Thymus (tissue), 11 donors: ENCODE data around the gene FHL1. TPM values are rescaled to one million over a fixed set of nuclear protein-coding genes. Genes with fewer than 3 reads are reported as not detected.
"Not testable (repeated sequence)": the region's sequence is repeated elsewhere in the genome, so short reads cannot be mapped to it uniquely, and the experiment has no call there.

Source experiments
- DNase-seq, 9 donors: peaks; one replicate each; pipeline ENCODE4 v3.0.0-alpha.2; 2013; ENCODE audit warnings: low spot score in 9 of 9, low read depth in 6 of 9, missing footprints in 1 of 9
- H3K27ac ChIP-seq, 2 donors: one replicate each; pipeline ENCODE4 v1.5.1; 2013; ENCODE audit warnings: control low read depth in 1 of 2, low read depth in 1 of 2, low read length in 1 of 2, mild to moderate bottlenecking in 1 of 2, moderate library complexity in 1 of 2
- H3K27me3 ChIP-seq, 2 donors: one replicate each; pipeline ENCODE4 v1.5.1; 2013; ENCODE audit warnings: low read length in 1 of 2; ENCODE audit not compliant: control insufficient read depth in 2 of 2, insufficient read depth in 1 of 2
- H3K36me3 ChIP-seq, 2 donors: one replicate each; pipeline ENCODE4 v1.5.1; 2013; ENCODE audit warnings: low read length in 1 of 2, mild to moderate bottlenecking in 1 of 2, moderate library complexity in 1 of 2; ENCODE audit not compliant: control insufficient read depth in 2 of 2, insufficient read depth in 2 of 2
- H3K4me1 ChIP-seq, 2 donors: one replicate each; pipeline ENCODE4 v1.5.1; 2013; ENCODE audit warnings: low read length in 2 of 2; ENCODE audit not compliant: control insufficient read depth in 2 of 2, insufficient read depth in 2 of 2
- H3K4me3 ChIP-seq, 2 donors: one replicate each; pipeline ENCODE4 v1.5.1; 2013; ENCODE audit warnings: low read length in 2 of 2, control low read depth in 1 of 2, mild to moderate bottlenecking in 1 of 2
- H3K9me3 ChIP-seq, 2 donors: one replicate each; pipeline ENCODE4 v1.5.1; 2013; ENCODE audit warnings: low read length in 1 of 2, mild to moderate bottlenecking in 1 of 2; ENCODE audit not compliant: control insufficient read depth in 2 of 2, insufficient read depth in 1 of 2
- whole genome bisulfite sequencing: extraction: QIAGEN DNeasy Blood & Tissue Kit; methylation state at CpG from one replicate; pipeline ENCODE4 v1.1.7; 2013; 5-methylcytosine and 5-hydroxymethylcytosine counted together
- polyA plus RNA-seq: library from polyadenylated mRNA; stranded (reverse); fragments of 200-250 nt; gene quantifications from one replicate; pipeline ENCODE4 v1.2.3, GENCODE V29; 2013
- total RNA-seq: library from RNA; stranded (reverse); fragments of 120-200 nt; gene quantifications from one replicate; pipeline ENCODE4 v1.2.4, GENCODE V29; 2013
- donor health status: healthy.

The FHL1 gene
- total and polyA plus RNA-seq, 2 donors: 6.1 to 88.1 TPM

GRCh38 chrX:136237074-136237473, 89.7 kb downstream of the FHL1 start:
- Histone ChIP-seq H3K27me3 (no peaks in the 10 kb centered on the region), H3K36me3 (peaks cover 0 to 9% of the 10 kb centered on the region in 2 donors), H3K9me3 (no peaks in the 10 kb centered on the region), H3K27ac (no peak overlapping the region), H3K4me1 (no peaks in the 10 kb centered on the region), H3K4me3 (no peak overlapping the region)
- DNase-seq: no peak
- 90% methylated on average over 3 of the region's 3 CpGs for WGBS

DNA sequence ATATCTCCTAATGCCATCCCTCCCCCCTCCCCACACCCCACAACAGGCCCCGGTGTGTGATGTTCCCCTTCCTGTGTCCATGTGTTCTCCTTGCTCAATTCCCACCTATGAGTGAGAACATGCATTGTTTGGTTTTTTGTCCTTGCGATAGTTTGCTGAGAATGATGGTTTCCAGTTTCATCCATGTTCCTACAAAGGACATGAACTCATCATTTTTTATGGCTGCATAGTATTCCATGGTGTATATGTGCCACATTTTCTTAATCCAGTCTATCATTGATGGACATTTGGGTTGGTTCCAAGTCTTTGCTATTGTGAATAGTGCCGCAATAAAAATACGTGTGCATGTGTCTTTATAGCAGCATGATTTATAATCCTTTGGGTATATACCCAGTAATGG, 90.5 kb downstream of the FHL1 start:
- WGBS: 96% methylated on average over 3 of the region's 4 CpGs
- DNase-seq, H3K9me3 ChIP-seq, H3K27me3 ChIP-seq, H3K4me1 ChIP-seq, H3K4me3 ChIP-seq, H3K27ac ChIP-seq: not testable (repeated sequence)
- peaks cover 0 to 14% of the 10 kb centered on the region in 2 donors for H3K36me3 ChIP-seq

DNA sequence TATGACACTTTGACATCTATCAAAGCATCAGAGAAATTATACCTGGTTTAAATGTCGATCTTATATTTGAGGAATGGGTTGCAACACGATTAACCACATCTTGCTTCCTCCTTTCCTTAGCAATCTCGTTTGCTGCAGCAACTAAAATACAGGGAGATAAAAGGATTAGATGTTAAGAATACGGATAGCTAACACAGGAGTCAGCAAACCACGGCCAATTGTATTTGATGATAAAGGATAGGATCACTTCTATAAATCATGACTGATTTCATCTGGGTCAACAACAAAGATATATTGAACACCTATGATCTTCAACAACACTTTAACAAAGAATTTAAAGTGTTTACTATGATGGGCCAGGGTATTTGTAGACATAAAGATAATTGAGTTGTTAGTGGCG, 98.9 kb downstream of the FHL1 start:
- Histone ChIP-seq H3K27ac (no peak overlapping the region), H3K9me3 (no peaks in the 10 kb centered on the region), H3K4me3 (no peak overlapping the region), H3K27me3 (peaks cover 0 to 2% of the 10 kb centered on the region in 2 donors), H3K36me3 (peaks cover 7 to 18% of the 10 kb centered on the region in 2 donors), H3K4me1 (peaks cover 0 to 4% of the 10 kb centered on the region in 2 donors)
- no peak for DNase-seq
- WGBS: 90% methylated on average over 6 of the region's 6 CpGs

DNA sequence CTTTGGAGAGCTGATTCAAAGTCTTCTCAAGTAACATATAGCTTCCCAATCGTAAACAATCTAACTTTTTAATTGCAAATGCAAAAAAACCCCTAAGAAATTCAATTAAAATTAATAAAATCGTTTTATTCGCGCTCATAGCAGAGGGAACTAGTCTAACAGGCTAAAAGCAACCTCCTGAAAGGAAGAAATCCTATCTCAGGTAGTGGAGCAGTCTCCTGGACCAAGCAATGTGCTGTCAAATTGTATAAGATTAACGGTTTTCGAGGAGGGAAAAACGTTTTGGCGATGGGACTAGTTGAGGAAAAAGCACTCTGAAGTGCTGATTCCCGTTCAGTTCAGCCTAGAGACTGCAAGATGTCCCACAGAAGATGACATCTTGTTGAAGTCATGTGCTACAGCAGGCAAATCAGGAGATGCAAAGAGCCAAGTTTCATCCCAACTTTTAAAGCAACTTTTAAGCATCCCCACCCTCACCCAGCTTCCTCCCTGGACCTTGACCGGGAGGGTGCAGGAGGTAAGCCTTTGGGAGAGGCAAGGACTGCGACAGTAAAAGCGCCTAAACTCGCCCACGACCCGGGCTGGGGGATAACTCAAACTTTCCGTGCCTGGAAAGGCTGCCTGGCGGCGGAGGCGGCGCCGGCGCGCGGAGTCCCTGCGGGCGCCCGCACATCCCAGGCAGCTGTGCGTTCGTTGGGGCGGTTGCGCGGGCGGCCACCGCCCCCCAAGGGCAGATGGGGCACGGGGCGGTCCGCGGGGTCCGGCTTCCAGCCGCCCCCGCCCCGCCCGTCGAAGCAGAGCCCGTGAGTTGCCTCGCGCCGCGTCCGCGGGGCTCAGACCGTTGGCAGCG, 103.1 kb downstream of the FHL1 start:
- H3K9me3 ChIP-seq: no peaks in the 10 kb centered on the region
- peaks cover 0 to 2% of the 10 kb centered on the region in 2 donors for H3K27me3 ChIP-seq
- H3K4me3 ChIP-seq: peak overlapping the region; percentile 53 to 70
- DNase-seq: peak in 3 of 9 donors; percentile 6 to 29 (median 17)
- no peaks in the 10 kb centered on the region for H3K36me3 ChIP-seq
- H3K4me1 ChIP-seq: peaks cover 0 to 7% of the 10 kb centered on the region in 2 donors
- WGBS: 8% methylated on average over 53 of the region's 53 CpGs
- H3K27ac ChIP-seq: no peak overlapping the region

- peak in 7 of 9 donors; percentile 26 to 75 (median 48) for DNase-seq
These were observed 104.0 kb downstream of the FHL1 start, which contains the start of gene MAP7D3 for GRCh38 chrX:136251041-136251991. MAP7D3 (minus strand) TSS chrX:136251400; CDS start chrX:136251358, 42 bp downstream.

GRCh38 chrX:136255541-136255940, 108.2 kb downstream of the FHL1 start:
- 92% methylated on average over 5 of the region's 5 CpGs for WGBS

More at GRCh38 chrX:136251041-136251991, 104.0 kb downstream of the FHL1 start, which contains the start of gene MAP7D3:
- Histone ChIP-seq H3K36me3 (no peaks in the 10 kb centered on the region), H3K27ac (peak within 1 kb of the TSS in 1 of 2 donors; percentile 15), H3K4me3 (peak within 1 kb of the TSS; percentile 53 to 70), H3K9me3 (no peaks in the 10 kb centered on the region), H3K27me3 (peaks cover 0 to 2% of the 10 kb centered on the region in 2 donors), H3K4me1 (peaks cover 0 to 7% of the 10 kb centered on the region in 2 donors)
- WGBS: 2% methylated on average over 52 of the region's 73 CpGs

GRCh38 chrX:136256026-136256425, 108.7 kb downstream of the FHL1 start:
- no peak for DNase-seq

More at GRCh38 chrX:136255541-136255940, 108.2 kb downstream of the FHL1 start:
- Histone ChIP-seq H3K4me3 (no peak overlapping the region), H3K27ac (no peak overlapping the region), H3K9me3 (no peaks in the 10 kb centered on the region), H3K27me3 (peaks cover 0 to under 1% of the 10 kb centered on the region in 2 donors), H3K4me1 (peaks cover 0 to 3% of the 10 kb centered on the region in 2 donors), H3K36me3 (no peaks in the 10 kb centered on the region)
- no peak for DNase-seq

DNA sequence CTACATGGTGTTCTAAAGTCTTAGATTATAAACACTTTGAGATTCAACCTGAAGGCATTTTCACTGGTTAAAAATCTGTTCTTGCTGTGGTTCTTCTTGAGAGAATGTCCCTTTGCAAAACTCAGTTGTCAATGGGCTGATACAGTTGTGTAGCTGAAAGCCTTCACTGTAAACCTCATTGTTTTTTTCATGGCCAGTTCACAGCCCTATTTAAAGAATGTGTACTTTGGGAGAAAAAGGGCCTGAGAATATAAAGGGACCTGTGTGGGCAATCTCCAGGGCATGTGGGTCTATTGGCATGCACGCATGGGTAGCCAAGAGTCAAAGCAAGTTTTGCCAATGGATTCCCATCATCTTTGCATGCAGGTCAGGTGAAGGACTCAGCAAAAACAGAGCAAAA, 111.6 kb downstream of the FHL1 start:
- no peak overlapping the region for H3K27ac ChIP-seq
- DNase-seq: no peak
- no peaks in the 10 kb centered on the region for H3K27me3 ChIP-seq
- H3K36me3 ChIP-seq: no peaks in the 10 kb centered on the region
- H3K4me3 ChIP-seq: no peak overlapping the region
- no peaks in the 10 kb centered on the region for H3K9me3 ChIP-seq
- WGBS: 89% methylated on average over 1 of the region's 1 CpG
- H3K4me1 ChIP-seq: no peaks in the 10 kb centered on the region

More at GRCh38 chrX:136256026-136256425, 108.7 kb downstream of the FHL1 start:
- H3K4me1 ChIP-seq: peaks cover 0 to 3% of the 10 kb centered on the region in 2 donors
- H3K27ac ChIP-seq: no peak overlapping the region
- 87% methylated on average over 7 of the region's 7 CpGs for WGBS
- H3K27me3 ChIP-seq: no peaks in the 10 kb centered on the region
- H3K36me3 ChIP-seq: no peaks in the 10 kb centered on the region
- no peaks in the 10 kb centered on the region for H3K9me3 ChIP-seq
- H3K4me3 ChIP-seq: no peak overlapping the region
